ENCODE data around the gene SLC27A3. TPM values are rescaled to one million over a fixed set of nuclear protein-coding genes. Genes with fewer than 3 reads are reported as not detected.

Gene SLC27A3
- total RNA-seq, 1 donor: 6.9 TPM

DNA sequence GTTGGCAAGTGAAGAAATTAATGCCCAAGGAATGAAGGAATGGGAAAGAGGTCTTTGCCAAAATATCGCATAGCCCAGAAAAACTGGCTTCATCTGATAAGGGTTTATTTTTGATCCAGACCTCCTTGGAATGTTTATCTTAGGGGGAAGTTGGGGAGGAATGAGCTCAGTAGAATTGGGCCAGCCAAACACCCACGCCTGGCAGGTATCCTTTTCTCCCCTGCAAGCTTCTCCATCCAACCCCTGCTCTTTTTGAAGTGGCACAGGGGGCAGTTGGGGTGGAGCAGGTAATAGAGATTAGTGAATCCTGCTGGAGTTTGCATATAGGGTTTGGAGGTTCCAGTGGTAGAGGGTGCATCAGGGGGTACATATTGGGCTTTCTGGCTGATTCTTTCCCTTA, 26.3 kb upstream of the SLC27A3 start:
- no peak overlapping the region for H3K4me3 ChIP-seq (ENCODE audit: low read depth, low read length)
- no peak for DNase-seq (ENCODE audit: low read depth)
- TF ChIP-seq, protein P1, sequence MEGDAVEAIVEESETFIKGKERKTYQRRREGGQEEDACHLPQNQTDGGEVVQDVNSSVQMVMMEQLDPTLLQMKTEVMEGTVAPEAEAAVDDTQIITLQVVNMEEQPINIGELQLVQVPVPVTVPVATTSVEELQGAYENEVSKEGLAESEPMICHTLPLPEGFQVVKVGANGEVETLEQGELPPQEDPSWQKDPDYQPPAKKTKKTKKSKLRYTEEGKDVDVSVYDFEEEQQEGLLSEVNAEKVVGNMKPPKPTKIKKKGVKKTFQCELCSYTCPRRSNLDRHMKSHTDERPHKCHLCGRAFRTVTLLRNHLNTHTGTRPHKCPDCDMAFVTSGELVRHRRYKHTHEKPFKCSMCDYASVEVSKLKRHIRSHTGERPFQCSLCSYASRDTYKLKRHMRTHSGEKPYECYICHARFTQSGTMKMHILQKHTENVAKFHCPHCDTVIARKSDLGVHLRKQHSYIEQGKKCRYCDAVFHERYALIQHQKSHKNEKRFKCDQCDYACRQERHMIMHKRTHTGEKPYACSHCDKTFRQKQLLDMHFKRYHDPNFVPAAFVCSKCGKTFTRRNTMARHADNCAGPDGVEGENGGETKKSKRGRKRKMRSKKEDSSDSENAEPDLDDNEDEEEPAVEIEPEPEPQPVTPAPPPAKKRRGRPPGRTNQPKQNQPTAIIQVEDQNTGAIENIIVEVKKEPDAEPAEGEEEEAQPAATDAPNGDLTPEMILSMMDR (IDR thresholded peaks at IDR 0.05; ENCODE audit: insufficient read depth, low read depth, low read length): no peak

DNA sequence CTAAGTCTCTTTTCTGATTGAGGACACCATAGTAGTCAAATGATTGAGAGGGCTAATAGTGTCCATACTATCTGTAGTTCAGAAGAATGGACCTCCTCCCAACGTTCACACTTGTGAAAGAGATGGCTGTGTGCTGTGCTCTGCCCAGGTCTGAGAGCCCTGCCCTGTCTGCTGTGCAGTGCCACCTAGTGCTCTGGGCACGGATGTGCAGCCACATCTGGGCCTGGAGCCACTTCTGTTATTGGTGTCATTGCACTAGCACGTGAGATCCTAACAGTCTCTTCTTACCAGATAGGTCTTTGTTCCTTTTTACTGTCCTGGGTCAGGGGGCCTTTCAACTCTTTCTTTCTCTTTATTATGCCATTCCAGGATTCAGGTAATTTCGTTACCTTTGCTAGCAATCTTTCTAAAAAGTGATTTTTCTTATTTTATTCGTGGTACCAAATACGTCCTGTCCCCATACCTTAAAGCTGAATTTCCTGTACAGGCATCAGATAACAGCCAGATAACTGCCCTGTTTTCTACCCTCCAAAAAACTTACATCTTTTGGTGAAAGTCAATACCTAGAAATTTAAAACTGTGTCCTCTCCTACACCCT, 25.7 kb upstream of the SLC27A3 start:
- H3K4me3 ChIP-seq (ENCODE audit: low read depth, low read length): no peak overlapping the region
- DNase-seq (ENCODE audit: low read depth): peak; percentile 86
- TF ChIP-seq, protein P1 (IDR thresholded peaks at IDR 0.05; ENCODE audit: insufficient read depth, low read depth, low read length): peak; percentile 96

DNA sequence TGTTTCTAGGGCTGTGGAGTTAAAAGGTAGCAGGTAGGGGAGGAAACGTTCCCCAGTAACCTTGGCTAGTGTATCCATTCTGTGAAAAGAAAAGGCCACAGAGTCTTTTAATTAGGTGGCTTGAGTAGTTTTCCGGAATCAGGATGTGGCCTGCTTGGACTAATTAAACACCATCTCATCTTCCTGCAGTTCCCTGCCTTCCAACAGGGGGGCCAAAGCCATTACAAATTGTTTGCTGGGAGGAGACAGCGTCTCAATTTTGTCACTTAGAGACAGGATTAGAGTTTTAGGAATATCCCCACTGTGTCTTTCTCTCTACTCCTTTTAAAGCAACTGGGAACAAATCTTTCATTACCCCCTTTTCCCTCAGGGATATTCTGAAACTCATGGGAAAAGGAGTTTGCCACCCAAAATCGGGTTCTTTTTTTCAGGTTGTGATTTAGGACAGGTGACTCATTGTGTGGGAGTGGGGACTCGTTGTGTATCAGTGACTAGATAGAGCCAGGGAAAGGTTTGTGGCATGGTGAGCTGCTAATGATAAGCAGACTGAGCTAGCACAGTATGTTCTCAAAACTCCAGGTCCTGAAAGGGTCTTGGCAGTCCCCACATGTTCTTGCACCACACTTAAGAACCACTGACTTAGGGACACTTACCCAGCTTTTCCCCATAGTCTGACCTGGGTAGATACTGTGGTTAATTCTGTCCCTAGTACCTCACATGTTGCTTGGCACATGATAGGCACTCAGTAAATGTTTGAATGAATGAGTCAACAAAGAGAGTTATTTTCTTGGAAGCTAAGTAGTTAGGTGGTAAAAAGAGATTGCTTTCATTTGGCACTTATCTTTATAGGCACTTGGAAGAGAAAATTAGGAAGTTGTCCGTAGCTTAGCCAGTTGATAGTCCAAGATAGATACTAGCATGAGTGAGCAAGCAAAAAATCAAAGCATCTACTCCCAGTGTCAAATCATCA, 24.9 kb upstream of the SLC27A3 start:
- peak; percentile 40 for DNase-seq (ENCODE audit: low read depth)
- H3K4me3 ChIP-seq (ENCODE audit: low read depth, low read length): no peak overlapping the region
- TF ChIP-seq, protein P1 (IDR thresholded peaks at IDR 0.05; ENCODE audit: insufficient read depth, low read depth, low read length): peak; percentile 22

DNA sequence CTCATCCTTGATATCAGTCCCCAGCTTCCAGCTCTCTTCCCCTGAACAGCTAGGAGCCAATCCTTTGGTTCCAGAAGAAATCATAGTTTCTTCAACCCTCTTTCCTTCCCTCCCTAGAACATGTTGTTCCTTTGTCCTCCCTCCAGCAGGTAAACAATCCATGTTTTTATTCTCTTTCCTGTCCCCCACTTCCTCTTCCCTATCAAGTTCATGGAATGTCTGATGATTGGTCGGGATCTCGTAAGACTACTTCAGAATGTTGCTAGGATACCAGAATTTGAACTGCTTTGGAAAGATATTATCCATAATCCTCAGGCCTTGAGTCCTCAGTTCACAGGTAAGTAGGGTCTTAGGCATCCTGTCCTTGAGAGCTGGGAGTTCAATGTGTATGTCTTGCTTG, 23.1 kb upstream of the SLC27A3 start:
- DNase-seq (ENCODE audit: low read depth): no peak
- no peak overlapping the region for H3K4me3 ChIP-seq (ENCODE audit: low read depth, low read length)

DNA sequence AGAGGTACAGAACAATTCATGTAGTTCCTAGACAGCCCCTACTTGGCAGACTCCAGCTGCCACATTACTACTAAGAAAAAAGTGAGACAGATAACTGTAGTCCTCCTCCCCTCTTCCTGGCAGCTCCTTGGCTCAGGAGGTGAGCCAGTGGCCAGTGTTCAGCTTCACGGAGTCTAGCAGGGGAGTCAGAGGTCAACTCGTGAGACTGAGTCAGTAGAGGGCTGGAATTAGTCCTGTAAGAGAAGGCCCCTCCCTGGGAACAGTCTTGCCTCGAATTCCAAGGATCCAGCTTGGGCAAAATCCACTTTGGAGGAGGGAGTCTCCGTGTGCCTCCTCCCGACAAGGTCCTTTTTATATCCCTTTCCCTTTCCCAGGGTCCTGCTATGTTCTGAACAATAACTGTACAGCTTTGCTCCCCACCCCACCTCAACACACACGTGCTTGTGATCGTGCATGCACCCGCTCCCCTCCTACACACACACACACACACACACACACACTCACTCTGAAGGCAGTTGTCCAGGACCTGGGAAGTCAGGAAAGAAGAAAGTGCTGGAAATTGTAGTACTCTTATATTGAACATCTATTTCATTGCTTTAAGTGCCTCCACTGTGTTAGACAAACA, 22.5 kb upstream of the SLC27A3 start:
- TF ChIP-seq, protein P1 (IDR thresholded peaks at IDR 0.05; ENCODE audit: insufficient read depth, low read depth, low read length): no peak
- H3K4me3 ChIP-seq (ENCODE audit: low read depth, low read length): no peak overlapping the region
- DNase-seq (ENCODE audit: low read depth): peak; percentile 93

More for the DNA sequence above, 23.1 kb upstream of the SLC27A3 start:
- TF ChIP-seq, protein P1 (IDR thresholded peaks at IDR 0.05; ENCODE audit: insufficient read depth, low read depth, low read length): no peak

DNA sequence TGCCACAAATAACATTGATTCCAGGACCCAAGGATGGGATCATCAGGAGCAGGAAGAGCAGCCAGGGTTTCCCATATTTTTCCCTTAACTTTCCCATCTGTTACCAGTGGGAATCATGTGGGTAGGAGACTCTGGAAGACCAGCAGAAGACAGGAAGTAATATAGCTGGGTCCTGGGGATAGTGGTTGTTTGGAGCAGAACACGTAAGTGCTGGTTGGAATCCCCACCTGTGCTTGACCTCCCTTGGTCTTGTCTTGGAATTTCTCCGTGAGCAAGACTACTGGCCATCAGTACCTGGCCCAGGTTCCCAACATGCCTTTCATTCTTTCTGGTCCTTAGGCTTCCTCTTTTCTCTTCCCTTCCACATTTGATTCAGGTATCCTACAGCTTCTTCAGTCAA, 20.9 kb upstream of the SLC27A3 start:
- DNase-seq (ENCODE audit: low read depth): no peak
- H3K4me3 ChIP-seq (ENCODE audit: low read depth, low read length): no peak overlapping the region
- TF ChIP-seq, protein P1 (IDR thresholded peaks at IDR 0.05; ENCODE audit: insufficient read depth, low read depth, low read length): no peak

Measured in fibroblast of villous mesenchyme (primary cell).